Measurements from ENCODE around the gene CEP57L1.
"Not testable (repeated sequence)": the region's sequence is repeated elsewhere in the genome, so short reads cannot be mapped to it uniquely, and the experiment has no call there.

Gene CEP57L1

DNA sequence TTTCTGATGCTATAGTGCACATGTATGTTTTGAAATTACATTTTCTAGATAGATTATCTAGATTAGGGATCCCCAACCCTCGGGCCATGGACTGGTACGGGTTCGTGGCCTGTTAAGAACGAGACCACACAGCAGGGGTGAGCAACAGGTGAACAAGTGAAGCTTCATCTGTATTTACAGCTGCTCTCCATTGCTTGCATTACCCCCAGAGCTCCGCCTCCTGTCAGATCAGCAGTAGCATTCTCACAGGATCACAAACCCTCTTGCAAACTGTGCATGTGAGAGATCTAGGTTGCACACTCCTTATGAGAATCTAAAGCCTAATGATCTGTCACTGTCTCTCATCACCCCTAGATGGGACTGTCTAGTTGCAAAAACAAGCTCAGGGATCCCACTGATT, 10.4 kb downstream of the CEP57L1 start:
- H3K4me2 ChIP-seq (ENCODE audit: low read depth, low read length), result no peak overlapping the region
- peaks cover 40% of the 10 kb centered on the region for H3K79me2 ChIP-seq (ENCODE audit: low read length)
- no peak overlapping the region for H3K4me3 ChIP-seq (ENCODE audit: low read length)
- no peaks in the 10 kb centered on the region; the same call in 1 of the 2 replicates for H4K20me1 ChIP-seq (ENCODE audit: insufficient read depth, low read length)
- TF ChIP-seq EZH2 (optimal IDR thresholded peaks at IDR 0.05; ENCODE audit: low read depth, low read length), result no peak
- TF ChIP-seq EZH2phosphoT487 (IDR thresholded peaks at IDR 0.05; ENCODE audit: low read length), result no peak
- TF ChIP-seq, protein P1, sequence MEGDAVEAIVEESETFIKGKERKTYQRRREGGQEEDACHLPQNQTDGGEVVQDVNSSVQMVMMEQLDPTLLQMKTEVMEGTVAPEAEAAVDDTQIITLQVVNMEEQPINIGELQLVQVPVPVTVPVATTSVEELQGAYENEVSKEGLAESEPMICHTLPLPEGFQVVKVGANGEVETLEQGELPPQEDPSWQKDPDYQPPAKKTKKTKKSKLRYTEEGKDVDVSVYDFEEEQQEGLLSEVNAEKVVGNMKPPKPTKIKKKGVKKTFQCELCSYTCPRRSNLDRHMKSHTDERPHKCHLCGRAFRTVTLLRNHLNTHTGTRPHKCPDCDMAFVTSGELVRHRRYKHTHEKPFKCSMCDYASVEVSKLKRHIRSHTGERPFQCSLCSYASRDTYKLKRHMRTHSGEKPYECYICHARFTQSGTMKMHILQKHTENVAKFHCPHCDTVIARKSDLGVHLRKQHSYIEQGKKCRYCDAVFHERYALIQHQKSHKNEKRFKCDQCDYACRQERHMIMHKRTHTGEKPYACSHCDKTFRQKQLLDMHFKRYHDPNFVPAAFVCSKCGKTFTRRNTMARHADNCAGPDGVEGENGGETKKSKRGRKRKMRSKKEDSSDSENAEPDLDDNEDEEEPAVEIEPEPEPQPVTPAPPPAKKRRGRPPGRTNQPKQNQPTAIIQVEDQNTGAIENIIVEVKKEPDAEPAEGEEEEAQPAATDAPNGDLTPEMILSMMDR (IDR thresholded peaks at IDR 0.05; ENCODE audit: low read length), result no peak
- no peak overlapping the region for H3K27ac ChIP-seq (ENCODE audit: low read length)
- no peaks in the 10 kb centered on the region for H3K27me3 ChIP-seq (replicated peaks; ENCODE audit: insufficient read depth, low read length)
- H3K9me2 ChIP-seq (replicated peaks; ENCODE audit: insufficient read depth, low read length), result no peaks in the 10 kb centered on the region
- DNase-seq, result no peak
- no peaks in the 10 kb centered on the region for H3K9me3 ChIP-seq (replicated peaks; ENCODE audit: insufficient read depth, low read length)
- no peak overlapping the region for H2AFZ ChIP-seq (ENCODE audit: low read length)
- no peaks in the 10 kb centered on the region for H3F3A ChIP-seq (ENCODE audit: insufficient read depth, low read length)
- H3K36me3 ChIP-seq (replicated peaks; ENCODE audit: insufficient read depth, low read length), result no peaks in the 10 kb centered on the region; the same call in 1 of the 2 replicates
- no peaks in the 10 kb centered on the region for H3K4me1 ChIP-seq (ENCODE audit: low read length)
- H3K9ac ChIP-seq (ENCODE audit: low read length), result no peak overlapping the region

DNA sequence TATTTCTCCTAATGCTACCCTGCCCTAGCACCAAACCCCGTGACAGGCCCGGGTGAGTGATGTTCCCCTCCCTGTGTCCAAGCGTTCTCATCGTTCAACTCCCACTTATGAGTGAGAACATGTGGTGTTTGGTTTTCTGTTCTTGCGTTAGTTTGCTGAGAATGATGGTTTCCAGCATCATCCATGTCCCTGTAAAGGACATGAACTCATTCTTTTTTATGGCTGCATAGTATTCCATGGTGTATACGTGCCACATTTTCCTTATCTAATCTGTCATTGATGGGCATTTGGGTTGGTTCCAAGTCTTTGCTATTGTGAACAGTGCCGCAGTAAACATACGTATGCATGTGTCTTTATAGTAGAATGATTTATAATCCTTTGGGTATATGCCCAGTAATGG, 14.4 kb downstream of the CEP57L1 start:
- not testable (repeated sequence) for DNase-seq; H3K4me3 ChIP-seq (ENCODE audit: low read length); H2AFZ ChIP-seq (ENCODE audit: low read length); H3K9ac ChIP-seq (ENCODE audit: low read length); H3K4me1 ChIP-seq (ENCODE audit: low read length); H3K9me2 ChIP-seq (replicated peaks; ENCODE audit: insufficient read depth, low read length); H3K36me3 ChIP-seq (replicated peaks; ENCODE audit: insufficient read depth, low read length); H3K9me3 ChIP-seq (replicated peaks; ENCODE audit: insufficient read depth, low read length); H3K27me3 ChIP-seq (replicated peaks; ENCODE audit: insufficient read depth, low read length); H3K4me2 ChIP-seq (ENCODE audit: low read depth, low read length); H3K27ac ChIP-seq (ENCODE audit: low read length); H4K20me1 ChIP-seq (ENCODE audit: insufficient read depth, low read length); H3F3A ChIP-seq (ENCODE audit: insufficient read depth, low read length)
- peaks cover 34% of the 10 kb centered on the region for H3K79me2 ChIP-seq (ENCODE audit: low read length)

DNA sequence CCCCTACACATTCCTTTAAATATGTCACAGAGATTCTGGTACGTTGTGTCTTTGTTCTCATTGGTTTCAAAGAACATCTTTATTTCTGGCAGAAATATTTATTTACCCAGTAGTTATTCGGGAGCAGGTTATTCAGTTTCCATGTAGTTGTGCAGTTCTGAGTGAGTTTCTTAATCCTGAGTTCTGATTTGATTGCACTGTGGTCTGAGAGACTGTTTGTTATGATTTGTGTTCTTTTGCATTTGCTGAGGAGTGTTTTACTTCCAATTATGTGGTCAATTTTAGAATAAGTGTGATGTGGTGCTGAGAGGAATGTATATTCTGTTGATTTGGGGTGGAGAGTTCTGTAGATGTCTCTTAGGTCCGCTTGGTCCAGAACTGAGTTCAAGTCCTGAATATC, 17.4 kb downstream of the CEP57L1 start:
- H3K27me3 ChIP-seq (replicated peaks; ENCODE audit: insufficient read depth, low read length); H3K4me3 ChIP-seq (ENCODE audit: low read length); H3F3A ChIP-seq (ENCODE audit: insufficient read depth, low read length); H3K9ac ChIP-seq (ENCODE audit: low read length); DNase-seq; H3K9me2 ChIP-seq (replicated peaks; ENCODE audit: insufficient read depth, low read length); H3K9me3 ChIP-seq (replicated peaks; ENCODE audit: insufficient read depth, low read length); H3K27ac ChIP-seq (ENCODE audit: low read length); H3K4me2 ChIP-seq (ENCODE audit: low read depth, low read length); H2AFZ ChIP-seq (ENCODE audit: low read length); H3K36me3 ChIP-seq (replicated peaks; ENCODE audit: insufficient read depth, low read length); H3K4me1 ChIP-seq (ENCODE audit: low read length); H4K20me1 ChIP-seq (ENCODE audit: insufficient read depth, low read length): not testable (repeated sequence)
- H3K79me2 ChIP-seq (ENCODE audit: low read length), result peaks cover 34% of the 10 kb centered on the region

DNA sequence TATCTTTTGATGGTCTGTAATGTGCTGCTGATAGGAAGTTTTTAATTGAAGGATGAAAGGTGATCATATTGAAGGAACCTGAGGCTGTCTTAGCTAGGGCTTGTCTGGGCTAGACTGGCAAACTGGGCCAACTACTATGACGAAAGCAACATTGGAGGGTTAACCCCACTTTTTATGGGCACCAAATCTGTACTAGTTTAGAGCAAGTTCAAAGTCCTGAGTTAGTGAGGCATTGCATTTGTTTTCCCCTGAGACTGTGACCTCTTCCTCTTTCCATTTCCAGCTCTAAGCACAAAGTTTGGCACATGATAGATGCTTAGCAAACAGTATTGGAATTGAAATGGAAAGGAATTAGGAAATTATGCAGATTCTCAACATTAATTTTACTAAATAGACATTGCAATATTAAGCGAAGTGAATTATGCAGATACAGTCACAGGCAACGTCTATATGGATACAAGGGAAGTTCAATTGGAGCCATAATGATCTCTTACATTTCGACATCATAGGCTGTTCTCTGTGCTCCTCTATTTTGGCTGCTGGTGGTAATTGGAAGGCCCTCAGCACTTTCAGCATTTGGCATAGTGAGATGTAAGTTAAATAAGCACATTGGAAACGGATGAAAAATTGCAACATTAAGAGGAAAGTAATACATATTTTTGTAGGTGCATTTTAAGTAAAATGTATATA, 22.2 kb downstream of the CEP57L1 start:
- H3K4me2 ChIP-seq (ENCODE audit: low read depth, low read length), result no peak overlapping the region
- TF ChIP-seq, protein P1 (IDR thresholded peaks at IDR 0.05; ENCODE audit: low read length), result no peak
- no peak for TF ChIP-seq EZH2 (optimal IDR thresholded peaks at IDR 0.05; ENCODE audit: low read depth, low read length)
- no peak for TF ChIP-seq EZH2phosphoT487 (IDR thresholded peaks at IDR 0.05; ENCODE audit: low read length)

More for the DNA sequence above, 22.2 kb downstream of the CEP57L1 start:
- Histone ChIP-seq H3K9me3 (replicated peaks; ENCODE audit: insufficient read depth, low read length) (no peaks in the 10 kb centered on the region), H3K4me1 (ENCODE audit: low read length) (peaks cover 9% of the 10 kb centered on the region; the same call in 1 of the 2 replicates), H4K20me1 (ENCODE audit: insufficient read depth, low read length) (no peaks in the 10 kb centered on the region), H3F3A (ENCODE audit: insufficient read depth, low read length) (no peaks in the 10 kb centered on the region), H3K36me3 (replicated peaks; ENCODE audit: insufficient read depth, low read length) (no peaks in the 10 kb centered on the region), H3K79me2 (ENCODE audit: low read length) (peaks cover 35% of the 10 kb centered on the region), H3K9ac (ENCODE audit: low read length) (no peak overlapping the region), H3K27me3 (replicated peaks; ENCODE audit: insufficient read depth, low read length) (no peaks in the 10 kb centered on the region), H3K9me2 (replicated peaks; ENCODE audit: insufficient read depth, low read length) (no peaks in the 10 kb centered on the region), H3K4me3 (ENCODE audit: low read length) (no peak overlapping the region), H3K27ac (ENCODE audit: low read length) (no peak overlapping the region), H2AFZ (ENCODE audit: low read length) (no peak overlapping the region)
- DNase-seq, result no peak
